Brain pericyte (primary cell): Measurements from ENCODE around the gene CYB5R2.
A peak's percentile ranks its signal among the peaks of the same experiment; 100 is the strongest.
"Not testable (repeated sequence)": the region's sequence is repeated elsewhere in the genome, so short reads cannot be mapped to it uniquely, and the experiment has no call there.

Source experiments
- DNase-seq: peaks from one replicate; pipeline ENCODE4 v3.0.0-alpha.2; 2012; ENCODE audit warnings: low read depth, low spot score

Gene CYB5R2

DNA sequence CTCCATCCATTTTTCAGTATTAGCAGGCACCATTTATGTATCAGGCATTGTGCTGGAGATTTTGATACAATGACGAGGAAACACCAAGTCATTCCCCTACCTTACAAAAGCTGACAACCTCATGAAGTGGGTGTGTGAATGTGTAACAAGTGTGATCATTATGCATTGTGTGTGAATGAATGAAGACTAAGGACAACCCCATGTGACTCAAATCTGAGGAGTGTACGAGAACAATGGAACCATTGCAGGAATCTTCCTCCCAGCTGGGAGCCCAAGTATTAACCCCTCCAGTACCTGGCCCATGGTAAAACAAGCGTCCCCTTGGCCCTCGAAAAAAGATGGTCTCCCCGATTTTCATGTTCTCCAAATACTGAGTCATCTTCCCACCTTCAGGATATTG is 4.4 kb downstream of the CYB5R2 start:
- DNase-seq: no peak

DNA sequence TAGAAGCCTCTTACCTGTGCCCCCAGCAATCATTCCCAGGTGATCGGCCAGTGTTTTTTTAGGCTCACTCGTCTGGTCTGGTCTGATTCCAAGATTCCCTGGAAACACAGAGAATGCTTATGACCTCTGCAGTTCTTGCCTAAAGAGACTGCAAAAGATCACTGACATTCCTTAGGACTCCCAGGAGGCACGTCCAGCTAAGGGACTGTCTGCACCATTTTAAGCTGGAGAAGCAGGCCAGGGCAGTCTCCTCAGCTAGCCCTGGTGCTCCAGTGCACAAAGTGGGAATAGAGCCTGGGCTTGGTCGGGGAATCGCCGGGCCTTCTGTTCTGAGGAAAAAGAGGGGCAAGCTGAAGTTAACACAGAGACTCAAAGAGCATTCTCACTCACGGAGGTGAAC is 4.8 kb downstream of the CYB5R2 start:
- DNase-seq: no peak

- peak; percentile 60 for DNase-seq
Measured at GRCh38 chr11:7667460-7667859, 5.8 kb downstream of the CYB5R2 start.

DNA sequence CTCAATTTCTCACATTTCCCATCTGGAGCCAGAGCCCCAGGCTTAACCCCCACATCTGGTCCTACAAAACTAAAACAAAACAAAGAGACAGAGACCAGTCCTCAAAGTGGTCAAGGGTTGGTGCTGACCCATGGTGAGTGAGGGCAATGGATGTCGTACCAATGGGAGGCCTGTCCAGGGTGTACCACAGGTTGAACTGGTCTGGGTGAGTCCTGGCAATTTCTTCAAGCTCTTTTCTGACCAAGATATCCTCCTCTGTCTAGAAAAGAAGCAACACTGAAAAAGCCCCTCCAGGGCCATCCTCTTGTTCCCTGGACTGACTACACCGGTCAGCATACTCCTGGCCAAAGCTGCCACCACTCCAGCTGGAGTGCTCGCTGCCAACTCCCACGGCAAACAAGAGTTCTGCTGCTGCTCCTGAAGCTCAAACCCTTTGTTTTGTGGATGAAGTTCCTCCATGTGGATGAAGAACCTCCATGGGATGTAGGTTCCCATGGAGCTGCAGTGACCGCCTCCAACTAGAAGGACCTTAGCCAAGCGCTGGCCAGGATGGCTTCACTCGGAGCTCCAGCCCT is 6.9 kb downstream of the CYB5R2 start:
- no peak for DNase-seq

- no peak for DNase-seq
Measured at GRCh38 chr11:7665473-7666291, 7.6 kb downstream of the CYB5R2 start.

- DNase-seq: no peak
Measured at GRCh38 chr11:7664867-7665266, 8.4 kb downstream of the CYB5R2 start.

DNA sequence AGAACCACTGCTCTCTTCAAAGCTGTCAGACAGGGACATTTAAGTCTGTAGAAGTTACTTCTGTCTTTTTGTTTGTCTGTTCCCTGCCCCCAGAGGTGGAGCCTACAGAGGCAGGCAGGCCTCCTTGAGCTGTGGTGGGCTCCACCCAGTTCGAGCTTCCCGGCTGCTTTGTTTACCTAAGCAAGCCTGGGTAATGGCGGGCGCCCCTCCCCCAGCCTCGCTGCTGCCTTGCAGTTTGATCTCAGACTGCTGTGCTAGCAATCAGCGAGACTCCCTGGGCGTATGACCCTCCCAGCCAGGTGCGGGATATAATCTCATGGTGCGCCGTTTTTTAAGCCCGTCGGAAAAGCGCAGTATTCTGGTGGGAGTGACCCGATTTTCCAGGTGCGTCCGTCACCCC is 9.8 kb downstream of the CYB5R2 start:
- not testable (repeated sequence) for DNase-seq

DNA sequence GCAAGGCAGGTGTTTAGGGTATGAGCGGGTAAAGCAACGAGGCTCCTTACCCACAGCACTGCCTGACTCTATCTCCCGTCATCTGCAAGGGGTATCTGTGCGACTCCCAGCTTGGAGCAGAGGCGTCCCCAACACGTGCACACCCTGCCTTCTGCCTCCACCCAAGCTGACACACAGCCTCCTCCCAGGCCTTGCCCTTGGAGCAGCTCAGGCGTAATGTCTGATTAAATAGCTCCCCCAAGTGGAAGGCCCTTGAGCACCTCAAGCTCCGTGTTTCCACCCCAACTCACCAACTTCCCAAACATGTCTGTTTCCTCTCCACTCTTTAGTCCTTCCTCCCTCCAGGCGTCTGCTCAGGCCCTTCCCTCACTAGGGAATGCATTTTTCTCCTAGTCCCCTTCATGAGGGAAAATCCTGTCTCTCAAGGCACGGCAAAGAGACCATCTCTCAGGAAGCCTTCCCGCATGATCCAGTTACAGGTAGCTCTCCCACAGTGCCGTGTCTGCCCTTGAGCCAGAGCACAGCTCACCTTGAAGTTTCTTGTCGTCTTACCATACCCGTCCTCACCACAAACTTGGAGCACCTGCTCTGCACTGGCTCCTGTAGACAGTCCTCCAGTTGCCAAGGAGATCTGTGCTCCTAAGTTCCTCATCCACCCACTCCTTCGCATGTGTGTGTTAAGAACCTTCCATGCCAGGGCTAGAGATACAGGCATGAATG is 15.8 kb downstream of the CYB5R2 start:
- DNase-seq: no peak

DNA sequence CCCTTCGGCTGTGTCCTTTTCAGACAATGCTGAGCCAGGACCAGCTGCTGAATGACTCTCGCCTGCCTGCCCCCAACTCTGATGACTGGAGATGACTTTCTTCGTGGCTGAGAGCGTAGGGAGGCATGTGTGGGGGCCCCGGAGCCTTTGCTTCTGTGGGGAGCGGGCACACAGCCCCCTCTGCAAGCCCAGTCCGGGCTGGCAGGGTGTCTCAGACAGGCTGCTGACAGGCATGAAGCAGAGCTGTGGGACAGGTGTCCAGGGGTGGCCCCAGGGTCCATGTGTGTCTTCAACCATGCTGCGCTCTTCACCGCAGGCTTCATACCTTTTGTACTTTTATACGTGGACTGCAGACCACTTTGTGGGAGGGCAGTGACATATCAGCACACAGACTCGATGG is 16.6 kb downstream of the CYB5R2 start:
- DNase-seq: no peak

GRCh38 chr11:7655253-7656217 is 17.8 kb downstream of the CYB5R2 start:
- no peak for DNase-seq

GRCh38 chr11:7654195-7654705 is 19.1 kb downstream of the CYB5R2 start:
- no peak for DNase-seq

DNA sequence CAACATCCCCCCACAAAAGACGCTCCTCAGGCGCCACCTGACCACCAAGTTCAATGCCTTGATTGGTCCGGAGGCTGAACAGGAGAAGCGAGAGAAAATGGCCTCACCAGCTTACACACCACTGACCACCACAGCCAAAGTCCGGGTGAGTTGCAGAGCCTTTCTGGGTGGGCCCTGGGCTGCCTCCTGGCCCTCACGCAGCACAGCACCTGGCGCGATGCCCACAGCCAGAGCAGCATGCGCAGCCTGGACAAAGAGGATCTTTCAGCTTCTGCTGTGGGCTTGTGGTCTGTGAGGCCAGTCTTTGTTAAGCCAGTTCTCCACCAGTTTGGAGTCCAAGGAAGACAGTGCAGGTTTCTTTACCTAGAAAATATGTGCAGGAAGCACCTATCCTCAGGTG is 21.6 kb downstream of the CYB5R2 start:
- no peak for DNase-seq

DNA sequence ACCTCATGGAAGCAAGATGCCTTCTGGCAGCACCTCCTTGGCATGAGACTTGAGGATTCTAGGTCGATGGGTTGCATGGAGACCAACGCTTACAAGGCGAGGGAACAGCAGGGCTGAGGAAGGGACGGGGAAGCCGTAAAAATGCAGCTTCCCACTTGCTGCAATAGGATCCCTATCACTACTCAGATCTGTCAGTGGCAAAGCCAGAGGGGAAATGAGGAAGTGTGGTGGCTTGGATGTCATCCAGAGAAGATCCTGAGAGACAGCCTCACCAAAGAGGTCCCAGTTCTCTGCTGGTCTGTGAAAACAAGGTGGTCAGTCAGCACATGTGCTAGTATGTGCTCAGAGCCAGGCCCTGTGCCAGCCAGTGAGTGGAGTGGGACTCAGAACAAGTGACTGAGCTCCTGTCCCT is 22.2 kb downstream of the CYB5R2 start:
- DNase-seq: no peak

- DNase-seq: no peak
Measured at GRCh38 chr11:7648264-7648663, 25.0 kb downstream of the CYB5R2 start.

DNA sequence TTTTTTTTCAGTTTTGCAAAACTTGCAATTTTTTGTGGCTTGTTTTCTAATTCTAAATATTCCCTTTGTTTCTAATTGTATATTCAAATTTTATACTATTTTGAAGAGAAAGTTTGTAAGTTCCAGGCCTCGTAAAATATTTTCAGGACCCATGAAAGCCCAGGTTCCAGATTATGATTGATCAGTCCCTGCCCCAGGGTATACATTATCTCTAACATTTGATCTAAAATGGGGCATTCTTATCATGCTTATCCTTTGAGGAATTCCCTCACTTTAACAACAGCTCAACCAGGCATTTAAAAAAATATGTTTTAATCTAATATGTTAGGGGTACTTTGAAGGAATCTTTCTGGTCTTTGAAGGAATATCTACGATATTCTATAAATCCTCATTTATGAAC is 26.4 kb downstream of the CYB5R2 start:
- DNase-seq: no peak

- no peak for DNase-seq
Measured at GRCh38 chr11:7645206-7645605, 28.1 kb downstream of the CYB5R2 start.

- no peak for DNase-seq
Measured at GRCh38 chr11:7643314-7643713, 30.0 kb downstream of the CYB5R2 start.

DNA sequence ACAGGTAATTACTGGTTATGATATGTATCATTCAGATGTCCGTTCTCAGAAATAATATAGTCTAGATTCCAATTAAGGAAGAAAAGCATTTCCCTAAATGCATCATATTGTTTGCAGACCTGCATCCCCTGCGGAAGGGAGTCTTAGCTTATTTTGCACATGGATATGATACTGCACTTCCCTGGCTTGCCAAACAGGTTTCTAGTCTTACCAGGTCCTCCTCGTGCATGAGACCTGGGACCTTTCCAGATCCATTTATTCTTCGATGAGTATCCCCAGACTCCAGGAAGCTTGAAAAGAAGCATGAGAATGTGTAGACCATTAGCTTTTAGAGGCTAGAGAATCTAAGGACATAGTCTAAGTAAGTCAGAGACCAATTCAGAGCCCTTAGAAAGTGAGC is 30.6 kb downstream of the CYB5R2 start:
- DNase-seq: no peak

DNA sequence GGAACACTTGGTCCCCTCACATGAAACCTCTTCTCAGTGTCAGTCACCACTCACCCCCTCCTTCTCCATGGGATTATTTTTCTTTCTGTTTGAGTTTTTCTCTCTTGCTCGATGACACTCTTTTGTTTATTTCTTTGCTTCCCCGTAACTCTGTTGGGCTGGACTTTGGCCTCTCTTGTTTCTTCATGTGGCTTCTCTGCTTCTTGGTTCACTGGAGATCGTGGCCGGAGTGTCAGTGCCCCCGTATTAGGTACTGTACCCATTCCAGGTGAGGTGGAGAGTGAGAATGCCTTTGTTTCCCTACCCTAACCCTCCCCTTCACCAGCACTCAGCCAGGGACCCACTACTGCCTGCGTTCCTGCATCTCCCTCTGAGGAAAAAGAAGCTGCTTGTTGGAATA is 32.5 kb downstream of the CYB5R2 start:
- no peak for DNase-seq

DNA sequence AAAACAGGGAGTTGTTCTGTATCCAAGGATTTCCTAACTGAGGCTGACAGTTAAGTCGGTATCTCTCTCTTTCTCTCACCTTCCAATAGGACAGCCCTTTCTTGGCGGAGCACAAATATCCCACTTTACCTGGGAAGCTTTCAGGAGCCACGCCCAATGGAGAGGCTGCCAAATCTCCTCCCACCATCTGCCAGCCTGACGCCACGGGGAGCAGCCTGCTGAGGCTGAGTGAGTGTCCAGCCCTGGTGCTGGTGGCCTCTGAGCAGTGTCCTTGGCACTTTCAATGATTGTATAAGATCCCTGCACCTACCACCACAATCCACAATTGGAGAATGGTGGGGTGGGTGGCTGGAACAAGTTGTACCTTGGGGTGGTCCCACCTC is 33.7 kb downstream of the CYB5R2 start:
- no peak for DNase-seq
